Duodenal mucosa (tissue), 2 donors: ENCODE results near the gene DSCAML1.
"Not testable (repeated sequence)": the region's sequence is repeated elsewhere in the genome, so short reads cannot be mapped to it uniquely, and the experiment has no call there.

ENCODE experiments used
- H3K27ac ChIP-seq: one replicate; pipeline ENCODE4 v1.7.0; 2013; ENCODE audit warnings: low read depth, low read length
- H3K27me3 ChIP-seq, 2 donors: one replicate each; pipeline ENCODE4 v1.7.0; 2013; ENCODE audit warnings: low read length in 2 of 2, control low read depth in 1 of 2; ENCODE audit not compliant: insufficient read depth in 2 of 2, control insufficient read depth in 1 of 2
- H3K36me3 ChIP-seq, 2 donors: one replicate each; pipeline ENCODE4 v1.7.0; 2013; ENCODE audit warnings: low read length in 2 of 2, control low read depth in 1 of 2; ENCODE audit not compliant: insufficient read depth in 2 of 2, control insufficient read depth in 1 of 2
- H3K4me1 ChIP-seq, 2 donors: one replicate each; pipeline ENCODE4 v1.7.0; 2013; ENCODE audit warnings: low read length in 2 of 2, control low read depth in 1 of 2; ENCODE audit not compliant: insufficient read depth in 2 of 2, control insufficient read depth in 1 of 2
- H3K4me3 ChIP-seq, 2 donors: one replicate each; pipeline ENCODE4 v1.7.0; 2013; ENCODE audit warnings: low read length in 2 of 2, low read depth in 1 of 2
- H3K9ac ChIP-seq, 2 donors: one replicate each; pipeline ENCODE4 v1.7.0; 2013; ENCODE audit warnings: low read length in 2 of 2, low read depth in 1 of 2
- H3K9me3 ChIP-seq, 2 donors: one replicate each; pipeline ENCODE4 v1.7.0; 2013; ENCODE audit warnings: low read length in 2 of 2, control low read depth in 1 of 2; ENCODE audit not compliant: control insufficient read depth in 1 of 2

DSCAML1 gene

GRCh38 chr11:117462864-117463247 is 334.2 kb downstream of the DSCAML1 start:
- no peak overlapping the region for H3K9ac ChIP-seq
- no peak overlapping the region for H3K4me3 ChIP-seq
- no peaks in the 10 kb centered on the region for H3K36me3 ChIP-seq
- H3K27me3 ChIP-seq = no peaks in the 10 kb centered on the region
- H3K4me1 ChIP-seq = peaks cover 0 to 5% of the 10 kb centered on the region in 2 donors
- H3K27ac ChIP-seq = no peak overlapping the region
- H3K9me3 ChIP-seq = no peaks in the 10 kb centered on the region

- no peak overlapping the region for H3K9ac ChIP-seq
- H3K36me3 ChIP-seq = no peaks in the 10 kb centered on the region
- no peak overlapping the region for H3K4me3 ChIP-seq
- no peaks in the 10 kb centered on the region for H3K9me3 ChIP-seq
- no peak overlapping the region for H3K27ac ChIP-seq
- H3K27me3 ChIP-seq = no peaks in the 10 kb centered on the region
- H3K4me1 ChIP-seq = peaks cover 0 to 5% of the 10 kb centered on the region in 2 donors
Observed at GRCh38 chr11:117462183-117462863, 334.7 kb downstream of the DSCAML1 start.

- Histone ChIP-seq H3K9ac (no peak overlapping the region), H3K27me3 (no peaks in the 10 kb centered on the region), H3K9me3 (no peaks in the 10 kb centered on the region), H3K27ac (no peak overlapping the region), H3K36me3 (no peaks in the 10 kb centered on the region), H3K4me1 (peaks cover 0 to 5% of the 10 kb centered on the region in 2 donors), H3K4me3 (no peak overlapping the region)
Observed at GRCh38 chr11:117461396-117462182, 335.4 kb downstream of the DSCAML1 start.

- Histone ChIP-seq H3K27ac (no peak overlapping the region), H3K9ac (no peak overlapping the region), H3K27me3 (no peaks in the 10 kb centered on the region), H3K9me3 (no peaks in the 10 kb centered on the region), H3K4me1 (peaks cover 0 to 5% of the 10 kb centered on the region in 2 donors), H3K36me3 (no peaks in the 10 kb centered on the region), H3K4me3 (no peak overlapping the region)
Observed at GRCh38 chr11:117459979-117460300, 337.1 kb downstream of the DSCAML1 start.

GRCh38 chr11:117459123-117459978 is 337.7 kb downstream of the DSCAML1 start:
- H3K27me3 ChIP-seq = no peaks in the 10 kb centered on the region
- no peak overlapping the region for H3K4me3 ChIP-seq
- no peak overlapping the region for H3K27ac ChIP-seq
- H3K36me3 ChIP-seq = no peaks in the 10 kb centered on the region
- H3K9ac ChIP-seq = no peak overlapping the region
- H3K4me1 ChIP-seq = peaks cover 0 to 5% of the 10 kb centered on the region in 2 donors
- H3K9me3 ChIP-seq = no peaks in the 10 kb centered on the region

- no peak overlapping the region for H3K9ac ChIP-seq
Observed at GRCh38 chr11:117458275-117459122, 338.5 kb downstream of the DSCAML1 start.

GRCh38 chr11:117457835-117458234 is 339.2 kb downstream of the DSCAML1 start:
- Histone ChIP-seq H3K27me3 (no peaks in the 10 kb centered on the region), H3K9ac (no peak overlapping the region), H3K9me3 (peaks cover 3 to 5% of the 10 kb centered on the region in 2 donors), H3K27ac (no peak overlapping the region), H3K4me3 (no peak overlapping the region), H3K36me3 (no peaks in the 10 kb centered on the region), H3K4me1 (peaks cover 0 to 5% of the 10 kb centered on the region in 2 donors)

More at GRCh38 chr11:117458275-117459122, 338.5 kb downstream of the DSCAML1 start:
- no peaks in the 10 kb centered on the region for H3K27me3 ChIP-seq
- H3K9me3 ChIP-seq = peaks cover 3 to 5% of the 10 kb centered on the region in 2 donors
- no peaks in the 10 kb centered on the region for H3K36me3 ChIP-seq
- no peak overlapping the region for H3K27ac ChIP-seq
- peaks cover 0 to 5% of the 10 kb centered on the region in 2 donors for H3K4me1 ChIP-seq
- no peak overlapping the region for H3K4me3 ChIP-seq

- Histone ChIP-seq H3K9me3 (peaks cover 3 to 5% of the 10 kb centered on the region in 2 donors), H3K36me3 (no peaks in the 10 kb centered on the region), H3K4me3 (no peak overlapping the region), H3K4me1 (peaks cover 0 to 5% of the 10 kb centered on the region in 2 donors), H3K27me3 (no peaks in the 10 kb centered on the region), H3K9ac (no peak overlapping the region), H3K27ac (no peak overlapping the region)
Observed at GRCh38 chr11:117457031-117457785, 339.8 kb downstream of the DSCAML1 start.

GRCh38 chr11:117456721-117457029 is 340.3 kb downstream of the DSCAML1 start:
- H3K9me3 ChIP-seq, H3K4me1 ChIP-seq, H3K4me3 ChIP-seq, H3K36me3 ChIP-seq, H3K27me3 ChIP-seq, H3K27ac ChIP-seq, H3K9ac ChIP-seq: not testable (repeated sequence)
